Measurements from ENCODE around the gene METTL27.
"Not testable (repeated sequence)": the region's sequence is repeated elsewhere in the genome, so short reads cannot be mapped to it uniquely, and the experiment has no call there.

The METTL27 gene, protein sequence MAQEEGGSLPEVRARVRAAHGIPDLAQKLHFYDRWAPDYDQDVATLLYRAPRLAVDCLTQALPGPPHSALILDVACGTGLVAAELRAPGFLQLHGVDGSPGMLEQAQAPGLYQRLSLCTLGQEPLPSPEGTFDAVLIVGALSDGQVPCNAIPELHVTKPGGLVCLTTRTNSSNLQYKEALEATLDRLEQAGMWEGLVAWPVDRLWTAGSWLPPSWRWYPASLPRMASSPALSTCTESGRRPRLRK

DNA sequence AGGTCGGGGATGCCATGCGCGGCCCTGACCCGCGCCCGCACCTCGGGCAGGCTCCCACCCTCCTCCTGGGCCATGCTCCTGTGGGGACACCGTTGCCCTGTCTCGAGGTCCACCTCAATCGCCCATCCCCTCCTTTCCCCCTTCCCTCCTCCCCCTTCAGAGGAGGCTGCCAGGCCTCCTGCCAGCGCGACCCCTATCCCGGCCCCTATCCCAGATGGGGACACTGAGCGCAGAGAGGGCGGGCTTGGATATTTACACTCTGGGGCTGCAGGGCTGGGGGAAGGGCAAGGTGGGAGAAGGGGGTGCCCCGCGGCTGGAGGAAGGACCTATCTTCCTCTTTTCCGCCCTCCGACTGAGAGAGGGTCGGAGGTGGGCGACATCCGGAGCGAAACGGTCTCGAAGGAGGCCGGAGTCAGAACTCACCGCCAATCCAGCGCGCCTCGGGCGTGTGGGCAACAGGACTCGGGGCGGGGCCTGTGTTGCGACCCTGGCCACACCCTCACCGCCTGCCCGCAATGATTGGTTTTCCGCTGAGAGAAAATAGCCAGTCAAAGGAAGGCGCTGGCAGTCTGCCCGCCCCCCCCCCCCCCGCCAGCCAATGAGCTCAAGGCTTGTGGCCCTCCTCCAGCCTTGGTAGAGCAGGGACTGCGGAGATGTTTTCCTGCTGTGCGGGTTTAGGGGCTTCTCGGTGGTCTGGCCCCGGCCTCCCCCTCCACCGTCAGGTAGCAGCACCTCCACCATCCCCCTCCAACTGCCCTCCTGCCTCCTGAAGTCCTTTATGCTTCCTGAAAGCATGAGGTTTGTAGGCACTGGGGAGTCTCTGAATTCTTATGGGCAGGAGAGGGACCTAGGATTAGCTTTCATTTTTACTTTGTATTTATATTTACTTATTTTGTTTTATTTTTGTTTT lies at the start of gene METTL27:
Gene METTL27 (minus strand): TSS at position 450 of the 910 bp plus-strand sequence. CDS start 376 bp downstream, at position 74.
- DNase-seq (ENCODE audit: low spot score) = peak; percentile 98

DNA sequence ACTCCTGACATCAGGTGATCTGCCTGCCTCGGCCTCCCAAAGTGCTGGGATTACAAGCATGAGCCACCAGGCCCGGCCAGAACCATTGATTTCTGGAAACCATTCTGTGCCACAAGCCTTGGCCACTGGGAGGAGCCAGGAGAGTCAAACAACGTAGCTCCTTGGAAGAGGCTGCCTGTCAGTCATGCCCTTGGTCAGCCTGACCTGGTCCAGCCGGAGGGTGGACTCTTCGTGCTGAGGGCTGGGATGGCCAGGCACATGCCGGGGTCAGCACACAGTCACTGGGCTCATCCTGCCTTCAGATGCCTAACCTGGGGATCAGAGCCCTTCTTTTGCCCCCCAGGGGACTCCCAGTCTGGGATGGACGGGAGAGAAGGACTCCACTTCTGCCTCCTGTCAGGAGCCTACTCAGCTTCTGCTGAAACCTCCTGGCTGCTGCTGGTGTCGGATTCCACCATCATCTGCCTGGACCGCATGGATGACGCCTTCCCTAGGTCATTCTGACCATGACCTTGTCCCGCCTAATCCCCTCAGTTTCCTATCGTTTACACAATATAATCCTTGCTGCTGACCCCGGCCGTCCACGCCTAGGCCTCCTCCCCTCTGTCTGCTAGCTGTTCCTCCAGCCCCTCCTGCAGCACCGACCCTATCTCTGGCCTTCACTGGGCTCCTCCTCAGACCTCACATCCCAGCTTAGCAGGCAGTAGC lies 49.0 kb upstream of the METTL27 start:
- no peak for DNase-seq (ENCODE audit: low spot score)

DNA sequence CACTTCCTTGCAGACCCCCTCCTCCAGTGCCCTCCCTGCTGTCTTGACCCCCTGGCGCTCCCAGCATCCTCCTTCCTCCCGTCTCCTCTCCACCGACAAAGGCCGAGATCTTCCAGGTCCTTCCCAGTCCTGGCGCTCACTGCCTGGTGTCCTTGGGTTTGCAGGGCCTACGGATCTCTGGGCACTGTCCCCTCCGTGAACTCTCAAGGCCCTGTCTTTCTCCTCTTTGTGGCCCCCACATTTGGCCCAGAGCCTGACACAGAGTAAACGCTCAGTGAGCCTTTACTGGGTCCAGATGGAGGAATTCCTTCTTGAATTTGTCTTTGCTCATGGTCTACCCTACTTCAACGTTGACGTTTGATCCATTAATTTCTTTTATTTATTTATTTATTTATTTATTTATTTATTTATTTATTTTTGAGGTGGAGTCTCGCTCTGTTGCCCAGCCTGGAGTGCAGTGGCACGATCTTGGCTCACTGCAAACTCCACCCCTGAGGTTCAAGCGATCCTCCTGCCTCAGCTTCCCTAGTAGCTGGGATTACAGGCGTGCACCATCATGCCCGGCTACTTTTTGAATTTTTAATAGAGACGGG lies 48.3 kb upstream of the METTL27 start:
- no peak for DNase-seq (ENCODE audit: low spot score)

DNA sequence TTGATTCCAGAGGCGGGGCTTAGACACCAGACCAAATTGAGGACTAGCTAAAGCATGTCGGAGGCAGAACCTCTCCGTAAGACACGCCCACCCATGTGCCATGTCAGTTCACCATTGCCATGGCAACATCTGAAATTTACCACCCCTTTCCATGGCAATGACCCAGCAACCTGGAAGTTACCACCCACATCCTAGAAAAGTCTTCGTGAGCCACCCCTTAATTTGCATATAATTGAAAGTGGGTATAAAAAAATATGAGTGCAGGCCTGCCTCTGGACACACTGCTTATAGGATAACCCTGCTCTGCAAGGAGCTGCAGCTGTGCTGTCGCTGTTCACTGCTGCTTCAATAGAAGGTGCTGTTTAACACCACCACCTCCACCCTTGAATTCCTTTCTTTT lies 46.6 kb upstream of the METTL27 start:
- no peak for DNase-seq (ENCODE audit: low spot score)

DNA sequence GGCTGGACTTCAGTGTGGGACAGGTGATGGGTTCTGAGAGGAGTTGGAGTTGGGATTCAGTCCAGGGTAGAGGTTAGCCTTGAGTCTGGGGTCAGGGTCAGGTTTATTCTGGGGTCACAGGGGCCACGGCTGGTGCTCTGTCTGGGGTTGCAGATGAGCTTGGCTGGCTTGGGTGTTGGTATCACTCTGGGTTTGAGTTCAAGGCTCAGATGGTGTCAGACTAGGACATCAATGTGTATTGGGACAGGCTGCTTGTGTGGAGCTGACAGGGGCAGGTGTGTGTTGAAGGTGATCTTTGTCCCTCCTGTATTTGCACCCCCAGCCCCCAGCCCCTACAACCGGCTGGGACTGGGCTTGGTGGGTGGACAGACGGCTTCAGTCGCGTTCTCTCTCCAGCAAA lies 45.4 kb upstream of the METTL27 start:
- no peak for DNase-seq (ENCODE audit: low spot score)

DNA sequence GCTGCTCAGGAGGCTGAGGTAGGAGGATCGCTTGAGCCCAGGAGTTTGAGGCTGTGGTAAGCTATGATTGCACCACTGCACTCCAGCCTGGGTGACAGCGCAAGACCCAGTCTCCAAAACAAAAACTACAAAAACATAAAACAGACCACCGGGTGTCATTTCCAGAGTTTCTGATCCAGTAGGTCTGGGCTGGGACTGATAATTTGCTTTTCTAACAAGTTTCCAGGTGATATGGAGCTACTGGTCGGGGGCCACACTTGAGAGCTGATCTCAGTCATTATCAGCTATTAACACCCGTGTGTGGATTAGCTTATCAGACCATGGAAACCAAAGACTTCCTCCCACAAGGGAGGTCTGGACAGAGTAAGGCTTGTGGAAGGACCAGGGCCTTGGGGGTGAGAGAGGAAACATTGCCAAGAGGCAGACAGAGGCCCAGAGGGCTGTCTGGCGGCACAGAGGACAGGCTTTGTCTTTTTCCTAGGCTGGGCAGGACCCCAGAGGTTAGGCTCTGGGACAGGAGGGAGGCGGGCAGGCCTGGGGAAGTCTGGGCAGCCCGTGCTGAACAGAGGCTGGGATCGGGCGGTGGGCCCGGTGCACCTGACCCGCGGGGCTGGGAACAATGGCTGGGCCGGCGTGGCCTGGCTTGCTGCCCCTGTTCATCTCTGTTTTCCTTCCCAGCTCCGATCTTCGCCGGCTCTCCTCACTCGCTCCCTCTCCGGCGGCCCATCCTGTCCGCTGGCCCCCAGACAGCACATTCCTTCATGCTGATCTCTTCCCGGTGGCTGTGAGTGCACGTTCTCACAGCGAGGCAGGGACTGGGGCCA lies 43.9 kb upstream of the METTL27 start:
- DNase-seq (ENCODE audit: low spot score) = peak; percentile 86

DNA sequence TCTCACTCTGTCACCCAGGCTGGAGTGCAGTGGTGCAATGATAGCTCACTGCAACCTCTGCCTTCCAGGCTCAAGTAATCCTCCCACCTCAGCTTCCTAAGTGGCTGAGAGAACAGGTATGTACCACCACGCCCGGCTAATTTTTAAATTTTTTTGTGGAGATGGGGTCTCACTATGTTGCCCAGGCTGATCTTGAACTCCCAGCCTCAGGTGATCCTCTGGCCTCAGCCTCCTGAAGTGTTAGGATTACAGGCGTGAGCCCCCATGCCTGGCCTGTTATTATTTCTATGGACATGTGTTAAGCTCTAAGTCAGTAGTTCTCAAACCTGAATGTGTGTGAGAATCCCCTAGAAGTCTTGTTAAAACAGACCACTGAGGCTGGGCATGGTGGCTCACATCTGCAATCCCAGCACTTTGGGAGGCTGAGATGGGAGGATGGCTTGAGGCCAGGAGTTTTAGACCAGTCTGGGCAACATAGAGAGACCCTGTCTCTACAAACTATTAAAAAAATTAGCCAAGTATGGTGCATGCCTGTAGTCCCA lies 43.2 kb upstream of the METTL27 start:
- DNase-seq (ENCODE audit: low spot score) = no peak

DNA sequence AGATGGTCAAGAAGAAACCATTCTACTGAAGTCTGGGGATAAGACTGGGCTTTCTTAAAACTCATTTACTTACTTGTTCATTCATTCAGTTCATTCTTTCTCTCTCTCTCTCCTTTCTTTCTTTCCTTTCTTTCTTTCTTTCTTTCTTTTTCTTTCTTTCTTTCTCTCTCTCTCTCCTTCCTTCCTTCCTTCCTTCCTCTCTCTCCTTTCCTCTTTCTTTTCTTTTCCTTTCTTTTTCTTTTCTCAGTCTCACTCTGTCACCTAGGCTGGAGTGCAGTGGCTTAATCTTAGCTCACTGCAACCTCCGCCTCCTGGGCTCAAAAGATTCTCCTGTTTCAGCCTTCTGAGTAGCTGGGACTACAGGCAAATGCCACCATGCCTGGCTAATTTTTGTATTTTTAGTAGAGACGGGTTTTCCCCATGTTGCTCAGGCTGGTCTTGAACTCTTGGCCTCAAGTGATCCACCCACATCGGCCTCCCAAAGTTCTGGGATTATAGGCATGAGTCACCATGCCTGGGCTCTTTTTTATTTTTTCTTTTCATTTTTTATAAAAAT lies 42.6 kb upstream of the METTL27 start:
- not testable (repeated sequence) for DNase-seq (ENCODE audit: low spot score)

DNA sequence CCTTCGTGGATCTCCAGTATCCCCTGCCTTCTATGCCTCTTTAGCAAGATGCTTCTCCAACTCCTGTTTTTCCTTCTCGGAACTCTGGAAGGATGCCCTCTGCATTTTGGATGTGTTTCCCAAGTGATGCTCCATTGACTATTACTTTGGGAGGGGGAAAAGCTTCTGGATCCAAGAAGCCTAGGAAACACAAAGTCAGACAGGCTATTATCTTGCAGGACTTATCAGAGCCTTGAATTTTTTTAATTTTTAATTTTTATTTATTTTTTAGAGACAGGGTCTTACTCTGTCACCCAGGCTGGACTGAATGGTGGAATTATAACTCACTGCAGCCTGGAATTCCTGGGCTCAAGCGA lies 39.7 kb upstream of the METTL27 start:
- no peak for DNase-seq (ENCODE audit: low spot score)

DNA sequence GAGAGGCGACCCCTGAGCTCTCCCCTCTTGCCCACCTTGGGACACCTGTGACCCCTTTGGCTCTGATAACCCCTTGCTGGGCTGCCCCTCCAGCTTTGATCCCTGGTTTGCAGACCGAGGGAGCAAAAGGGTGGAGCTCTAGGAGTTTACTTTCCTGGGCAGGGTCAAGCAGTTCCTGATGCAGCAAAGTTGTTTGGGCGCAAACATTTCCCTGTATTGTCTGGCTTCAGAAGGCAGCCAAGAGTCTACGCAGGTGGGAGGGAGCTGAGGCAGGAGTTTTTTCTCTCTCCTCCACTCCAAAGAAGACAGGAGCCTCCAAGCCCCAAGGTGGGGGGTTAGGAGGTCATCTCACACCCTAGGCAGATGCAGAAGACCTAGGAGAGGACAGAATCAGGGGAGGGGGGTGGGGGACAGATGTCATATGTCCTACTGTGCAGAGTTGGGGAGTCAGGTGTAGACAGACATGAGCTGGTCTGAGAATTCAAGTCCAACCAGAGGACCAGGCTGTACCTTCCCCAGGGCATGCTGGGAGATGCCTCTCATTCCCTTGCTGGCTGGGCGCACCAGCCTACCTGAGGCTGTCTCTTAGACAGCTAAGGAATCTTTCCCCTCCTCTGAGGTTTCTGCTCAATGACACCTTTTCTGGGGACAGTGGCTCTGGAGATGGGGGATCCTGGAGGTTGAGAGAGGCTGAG lies 39.2 kb upstream of the METTL27 start:
- DNase-seq (ENCODE audit: low spot score) = no peak

DNA sequence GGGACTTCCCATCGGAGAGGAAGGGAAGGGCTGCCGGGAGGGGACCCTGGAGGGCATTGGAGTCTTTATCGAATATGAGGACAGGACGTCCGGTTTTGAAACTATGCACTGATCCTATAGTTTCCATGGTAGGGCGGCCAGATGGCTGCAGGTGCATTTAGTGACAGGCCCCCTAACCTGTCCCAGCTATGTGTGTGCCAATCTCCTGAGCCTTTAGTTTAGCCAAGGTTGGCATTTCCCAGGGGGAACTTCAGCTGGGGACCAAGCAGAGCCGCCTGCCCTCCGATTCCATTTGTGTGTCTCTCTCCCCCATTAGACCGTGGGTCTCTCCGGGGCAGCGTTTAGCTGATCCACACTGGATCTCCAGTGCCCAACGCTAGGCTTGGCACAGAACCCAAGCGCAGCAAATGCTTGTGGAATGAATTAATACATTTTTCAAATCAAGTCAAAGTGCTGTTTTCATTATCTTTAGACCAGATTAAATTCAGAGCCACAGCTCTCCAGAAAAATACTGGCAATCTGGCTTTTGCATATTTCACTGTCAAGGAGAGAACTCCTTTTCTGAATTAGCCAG lies 38.5 kb upstream of the METTL27 start:
- no peak for DNase-seq (ENCODE audit: low spot score)

DNA sequence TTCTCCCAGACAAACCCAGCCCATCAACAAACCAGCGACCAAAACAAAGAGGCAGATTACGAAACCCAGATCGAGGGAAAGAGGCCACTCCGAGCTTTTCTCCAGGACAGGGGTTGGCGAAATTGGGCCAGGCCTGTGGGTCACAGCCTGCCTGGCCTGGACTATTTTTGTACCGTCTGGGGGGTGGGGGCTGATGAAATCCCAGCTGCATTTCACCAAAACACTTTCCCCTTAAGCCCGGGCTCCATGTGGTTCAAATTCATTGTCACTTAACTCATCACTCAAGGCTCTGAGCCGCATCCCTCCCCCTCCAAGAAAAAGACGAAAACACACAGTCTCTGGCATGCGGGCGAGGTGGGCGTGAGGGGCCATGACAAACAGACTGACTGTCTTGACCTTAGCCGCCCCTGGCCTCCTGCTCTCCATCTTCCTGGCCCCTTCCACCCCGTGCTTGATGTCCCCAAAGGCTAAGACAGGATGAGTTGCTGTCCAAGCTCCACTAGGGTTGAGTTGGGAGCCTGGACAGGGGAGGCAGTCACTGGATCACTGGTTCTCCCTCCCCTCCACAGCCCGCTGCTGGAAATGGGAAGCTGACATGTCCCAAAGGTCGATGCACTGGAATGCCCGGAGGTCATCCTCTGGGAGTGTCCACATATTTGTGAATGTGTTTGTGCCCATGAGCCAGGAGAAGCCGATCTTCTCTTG lies 37.8 kb upstream of the METTL27 start:
- peak; percentile 90 for DNase-seq (ENCODE audit: low spot score)

DNA sequence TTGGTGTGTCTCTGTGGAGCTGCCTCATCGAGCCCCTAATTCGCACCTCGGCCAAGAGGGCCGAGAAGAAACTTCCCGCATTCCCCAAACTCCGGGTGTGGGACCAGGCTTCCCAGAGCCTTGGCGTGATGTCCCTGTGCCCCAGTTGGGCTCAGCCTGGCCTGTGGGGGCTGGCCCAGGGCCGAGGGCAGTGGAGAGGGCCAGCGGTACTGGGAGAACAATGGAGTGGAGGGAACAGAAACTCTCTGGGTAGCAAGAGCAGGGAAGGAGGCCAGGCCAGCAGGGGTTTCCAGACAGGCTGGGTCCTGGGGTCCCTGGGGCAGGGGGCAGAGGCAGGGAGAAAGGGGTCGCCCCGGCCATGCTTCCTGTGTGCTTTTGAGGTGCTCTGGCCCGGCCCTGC lies 34.7 kb upstream of the METTL27 start:
- DNase-seq (ENCODE audit: low spot score) = no peak

DNA sequence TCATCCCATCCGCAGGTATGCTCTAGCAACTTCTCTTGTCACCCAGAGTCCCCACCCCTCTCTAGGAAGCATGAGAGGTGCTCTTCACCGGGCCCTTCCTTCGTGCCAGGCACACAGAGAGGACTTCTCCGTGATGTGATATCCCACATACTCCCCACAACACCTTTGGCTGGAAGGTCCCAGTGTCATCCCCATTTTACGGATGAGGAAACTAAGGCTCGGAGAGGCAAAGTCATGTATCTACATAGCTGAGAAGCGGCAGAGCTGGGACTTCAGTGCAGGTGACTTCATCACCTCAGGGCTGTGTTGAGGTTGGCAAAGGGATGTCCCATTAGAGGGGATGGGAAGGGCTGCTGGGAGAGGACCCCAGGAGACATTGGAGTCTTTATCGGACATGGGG lies 34.0 kb upstream of the METTL27 start:
- DNase-seq (ENCODE audit: low spot score) = no peak

DNA sequence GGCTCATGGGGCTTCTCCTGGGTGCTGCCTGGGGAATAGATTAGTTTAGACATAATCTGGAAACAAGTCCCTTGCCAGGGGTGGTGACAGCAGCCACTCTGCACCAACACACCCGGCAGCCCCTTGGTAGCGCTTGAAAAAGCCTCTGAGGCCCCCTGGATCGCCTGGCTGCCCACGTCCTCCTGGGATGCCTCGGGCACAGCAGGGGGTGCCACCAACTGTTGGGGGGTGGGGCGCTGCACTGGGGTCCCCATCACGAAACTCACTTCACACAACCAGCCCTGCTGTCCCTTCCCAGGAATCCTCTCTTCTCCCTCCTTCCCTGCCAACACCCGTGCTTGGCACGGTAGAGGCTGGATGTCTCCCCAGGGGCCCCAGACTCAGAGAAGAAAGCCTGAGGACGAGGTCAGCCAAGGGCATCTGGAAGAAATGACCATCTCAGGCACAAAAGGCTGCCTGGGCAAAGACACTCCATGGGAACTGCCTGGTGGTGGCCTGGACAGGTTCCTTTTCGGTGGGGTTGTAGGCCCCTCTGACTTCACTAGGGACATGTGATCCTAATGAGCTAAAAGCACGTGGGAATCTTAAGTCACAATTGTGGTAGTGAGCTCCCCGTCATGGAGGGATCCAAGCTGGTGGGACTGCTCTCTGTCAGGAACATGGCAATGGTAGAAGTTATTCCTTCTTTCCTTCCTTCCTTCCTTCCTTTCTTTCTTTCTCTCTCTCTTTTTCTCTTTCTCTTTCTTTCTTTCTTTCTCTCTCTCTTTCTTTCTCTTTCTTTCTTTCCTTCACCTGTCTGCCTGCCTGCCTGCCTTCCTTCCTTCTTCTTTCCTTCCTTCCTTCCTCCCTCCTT lies 30.0 kb upstream of the METTL27 start:
- no peak for DNase-seq (ENCODE audit: low spot score)

DNA sequence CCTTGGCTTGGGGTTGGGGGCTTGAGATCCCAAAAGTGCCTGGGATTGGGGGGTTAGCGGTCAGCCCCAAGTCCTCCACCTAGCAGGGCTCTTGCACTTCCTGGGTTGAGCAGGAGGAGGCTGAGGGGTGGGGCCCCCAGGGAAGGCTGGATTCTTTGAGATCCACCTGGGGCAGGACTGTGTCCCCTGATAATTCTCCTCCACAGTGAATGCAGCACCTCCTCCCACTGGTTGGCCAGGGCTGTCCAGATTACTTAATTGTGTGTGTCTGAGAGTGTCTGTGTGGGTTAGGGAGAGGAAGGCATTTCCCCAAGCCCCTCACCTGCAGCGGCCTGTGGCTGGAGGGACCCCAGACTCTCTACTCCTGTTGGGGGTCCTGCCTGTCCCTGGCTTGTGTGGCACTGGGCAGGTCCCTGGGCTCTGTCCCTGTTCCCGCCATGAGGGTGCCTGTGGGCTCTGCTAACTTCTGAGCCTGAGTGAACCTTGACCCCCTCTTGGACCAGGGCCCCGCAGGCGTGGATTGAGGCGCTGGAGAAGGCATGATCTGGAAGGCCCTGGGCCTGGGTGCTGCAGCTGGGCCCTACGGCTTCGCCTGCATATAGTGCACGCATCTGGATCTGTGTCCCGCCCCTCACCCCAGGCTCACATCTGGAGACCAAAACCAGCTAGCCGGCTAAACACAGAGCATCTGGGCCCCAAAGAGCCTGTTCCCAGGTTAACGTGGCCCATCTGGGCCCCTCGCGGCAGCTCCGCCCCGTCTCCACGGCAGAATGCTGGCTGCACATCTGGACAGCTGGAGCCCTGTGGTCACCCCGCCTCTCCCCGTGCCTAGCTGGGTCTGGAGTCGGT lies 29.1 kb upstream of the METTL27 start:
- peak; percentile 30 for DNase-seq (ENCODE audit: low spot score)

DNA sequence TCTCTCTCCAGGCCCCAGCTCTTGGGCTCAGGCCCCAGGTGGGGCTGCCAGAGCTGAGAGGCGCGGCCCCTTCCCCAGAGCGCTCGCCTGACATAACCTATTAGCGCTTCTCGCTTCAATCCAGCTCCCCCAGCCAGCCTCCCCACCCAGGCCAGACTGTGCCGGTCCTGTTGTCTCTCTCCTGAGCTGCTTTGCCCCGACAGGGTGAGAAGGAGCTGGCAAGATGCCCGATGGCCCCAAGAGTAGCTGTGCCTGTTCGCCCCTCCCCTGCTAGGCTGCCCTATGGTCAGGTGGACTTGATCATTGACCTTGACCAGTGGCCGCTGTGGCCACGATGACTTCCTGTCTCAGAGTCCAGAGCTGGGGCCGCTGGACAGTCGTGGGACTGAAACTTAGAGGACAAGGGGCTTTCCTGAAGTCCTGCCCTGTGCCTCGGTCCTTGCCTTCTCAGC lies 27.8 kb upstream of the METTL27 start:
- DNase-seq (ENCODE audit: low spot score) = no peak

Measured in AG20443 (cell line).